Sigmoid colon (tissue), 7 donors: Measurements from ENCODE around the gene TNFRSF14. TPM values are rescaled to one million over a fixed set of nuclear protein-coding genes. Genes with fewer than 3 reads are reported as not detected.

Experiments used
- DNase-seq: peaks from one replicate; pipeline ENCODE4 v3.0.0-alpha.2; 2019
- H3K27ac ChIP-seq, 4 donors: fragments of 200-600 bp; sonication (generic); one replicate each; pipeline ENCODE4 v1.5.1; 2016 to 2019; ENCODE audit warnings: mild to moderate bottlenecking in 1 of 4
- H3K27me3 ChIP-seq, 3 donors: fragments of 200-600 bp; sonication (generic); one replicate each; pipeline ENCODE4 v1.5.1; 2019; ENCODE audit warnings: mild to moderate bottlenecking in 1 of 3
- H3K36me3 ChIP-seq, 4 donors: fragments of 200-600 bp; sonication (generic); one replicate each; pipeline ENCODE4 v1.5.1; 2016 to 2019
- H3K4me1 ChIP-seq, 4 donors: fragments of 200-600 bp; sonication (generic); one replicate each; pipeline ENCODE4 v1.5.1; 2017 to 2019
- H3K4me3 ChIP-seq, 4 donors: fragments of 200-600 bp; sonication (generic); one replicate each; pipeline ENCODE4 v1.5.1; 2017 to 2019; ENCODE audit warnings: mild to moderate bottlenecking in 2 of 4, moderate library complexity in 1 of 4
- H3K9me3 ChIP-seq, 4 donors: fragments of 200-600 bp in 3 of 4; sonication (generic) in 3 of 4; one replicate each; pipeline versions ENCODE4 v1.5.1 to v1.6.1; 2013 to 2019
- EP300 ChIP-seq, 4 donors: sonication (generic); formaldehyde crosslinking; IDR thresholded peaks; one replicate each; pipeline ENCODE4 v1.6.1; 2017; ENCODE audit warnings: antibody characterized with exemption in 4 of 4
- POLR2A ChIP-seq, 2 donors: fragments of 450-650 bp; IDR thresholded peaks; one replicate each; pipeline ENCODE4 v1.6.1; 2016; ENCODE audit warnings: antibody characterized with exemption in 2 of 2, mild to moderate bottlenecking in 2 of 2, moderate library complexity in 2 of 2
- POLR2AphosphoS5 ChIP-seq, 4 donors: sonication (generic); formaldehyde crosslinking; IDR thresholded peaks; one replicate each; pipeline ENCODE4 v1.6.1; 2017; ENCODE audit warnings: antibody characterized with exemption in 4 of 4
- WGBS, 2 donors: extraction: QIAGEN DNeasy Blood & Tissue Kit; methylation state at CpG; one replicate each; pipeline ENCODE4 v1.1.7; 2013; 5-methylcytosine and 5-hydroxymethylcytosine counted together
- intact Hi-C: fragments of 100-400 bp; cut with DNase I; formaldehyde crosslinking; loops from one replicate; pipeline ENCODE4 v1.15.1; 2023
- polyA plus RNA-seq, 3 donors: library from polyadenylated mRNA; stranded (reverse); fragments of 200-250 nt; gene quantifications; one replicate each; pipeline ENCODE4 v1.2.3, GENCODE V29; 2013
- total RNA-seq, 4 donors: library from RNA; depleted of rRNA; stranded (reverse); fragments of >200 nt; gene quantifications; one replicate each; pipeline ENCODE4 v1.1.0, GENCODE V29; 2016
- TF ChIP-seq, protein P1 (sequence below), 4 experiments: fragments of 450-650 bp in 3 of 4; fragments of 200-600 bp in 1 of 4; IDR thresholded peaks; one replicate each; pipeline ENCODE4 v1.5.1; 2016 to 2019; ENCODE audit warnings: antibody characterized with exemption in 4 of 4, mild to moderate bottlenecking in 3 of 4, moderate library complexity in 2 of 4
- donor health status: healthy with polysubstance abuse.
- donor health status: Bipolar disorder and iron deficiency.
- donor health status: healthy.

TNFRSF14 gene
- total and polyA plus RNA-seq, 7 donors: 37.5 to 185 (median 64.5) TPM

GRCh38 chr1:2561898-2562895 lies 6.0 kb downstream of the TNFRSF14 start:
- intact Hi-C loops: no loop called here
- H3K27me3 ChIP-seq: peaks cover 0 to 16% (median 15%) of the 10 kb centered on the region in 3 donors
- DNase-seq: no peak
- no peaks in the 10 kb centered on the region for H3K9me3 ChIP-seq
- no peak overlapping the region for H3K27ac ChIP-seq
- peaks cover 5 to 58% (median 12%) of the 10 kb centered on the region in 4 donors for H3K36me3 ChIP-seq
- H3K4me3 ChIP-seq: no peak overlapping the region
- TF ChIP-seq EP300 (IDR thresholded peaks at IDR 0.05) (no peak), POLR2A (IDR thresholded peaks at IDR 0.05) (no peak), POLR2AphosphoS5 (IDR thresholded peaks at IDR 0.05) (no peak)
- TF ChIP-seq, protein P1, sequence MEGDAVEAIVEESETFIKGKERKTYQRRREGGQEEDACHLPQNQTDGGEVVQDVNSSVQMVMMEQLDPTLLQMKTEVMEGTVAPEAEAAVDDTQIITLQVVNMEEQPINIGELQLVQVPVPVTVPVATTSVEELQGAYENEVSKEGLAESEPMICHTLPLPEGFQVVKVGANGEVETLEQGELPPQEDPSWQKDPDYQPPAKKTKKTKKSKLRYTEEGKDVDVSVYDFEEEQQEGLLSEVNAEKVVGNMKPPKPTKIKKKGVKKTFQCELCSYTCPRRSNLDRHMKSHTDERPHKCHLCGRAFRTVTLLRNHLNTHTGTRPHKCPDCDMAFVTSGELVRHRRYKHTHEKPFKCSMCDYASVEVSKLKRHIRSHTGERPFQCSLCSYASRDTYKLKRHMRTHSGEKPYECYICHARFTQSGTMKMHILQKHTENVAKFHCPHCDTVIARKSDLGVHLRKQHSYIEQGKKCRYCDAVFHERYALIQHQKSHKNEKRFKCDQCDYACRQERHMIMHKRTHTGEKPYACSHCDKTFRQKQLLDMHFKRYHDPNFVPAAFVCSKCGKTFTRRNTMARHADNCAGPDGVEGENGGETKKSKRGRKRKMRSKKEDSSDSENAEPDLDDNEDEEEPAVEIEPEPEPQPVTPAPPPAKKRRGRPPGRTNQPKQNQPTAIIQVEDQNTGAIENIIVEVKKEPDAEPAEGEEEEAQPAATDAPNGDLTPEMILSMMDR (IDR thresholded peaks at IDR 0.05): peak in 1 of 4 experiments; percentile 11
- 84 to 91% methylated on average over 24 of the region's 24 CpGs for WGBS, 2 donors
- H3K4me1 ChIP-seq: peaks cover 0 to 19% (median 16%) of the 10 kb centered on the region in 4 donors

DNA sequence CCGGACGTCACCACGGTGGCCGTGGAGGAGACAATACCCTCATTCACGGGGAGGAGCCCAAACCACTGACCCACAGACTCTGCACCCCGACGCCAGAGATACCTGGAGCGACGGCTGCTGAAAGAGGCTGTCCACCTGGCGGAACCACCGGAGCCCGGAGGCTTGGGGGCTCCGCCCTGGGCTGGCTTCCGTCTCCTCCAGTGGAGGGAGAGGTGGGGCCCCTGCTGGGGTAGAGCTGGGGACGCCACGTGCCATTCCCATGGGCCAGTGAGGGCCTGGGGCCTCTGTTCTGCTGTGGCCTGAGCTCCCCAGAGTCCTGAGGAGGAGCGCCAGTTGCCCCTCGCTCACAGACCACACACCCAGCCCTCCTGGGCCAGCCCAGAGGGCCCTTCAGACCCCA lies 7.0 kb downstream of the TNFRSF14 start:
- Histone ChIP-seq H3K27ac (no peak overlapping the region), H3K4me1 (peaks cover 0 to 9% (median 7%) of the 10 kb centered on the region in 4 donors), H3K4me3 (no peak overlapping the region), H3K27me3 (peaks cover 0 to 22% (median 18%) of the 10 kb centered on the region in 3 donors), H3K9me3 (no peaks in the 10 kb centered on the region), H3K36me3 (peaks cover 5 to 52% (median 11%) of the 10 kb centered on the region in 4 donors)
- TF ChIP-seq, protein P1 (IDR thresholded peaks at IDR 0.05): no peak
- intact Hi-C loops: no loop called here
- DNase-seq: no peak
- 89% methylated on average over 18 of the region's 18 CpGs for WGBS, 2 donors

DNA sequence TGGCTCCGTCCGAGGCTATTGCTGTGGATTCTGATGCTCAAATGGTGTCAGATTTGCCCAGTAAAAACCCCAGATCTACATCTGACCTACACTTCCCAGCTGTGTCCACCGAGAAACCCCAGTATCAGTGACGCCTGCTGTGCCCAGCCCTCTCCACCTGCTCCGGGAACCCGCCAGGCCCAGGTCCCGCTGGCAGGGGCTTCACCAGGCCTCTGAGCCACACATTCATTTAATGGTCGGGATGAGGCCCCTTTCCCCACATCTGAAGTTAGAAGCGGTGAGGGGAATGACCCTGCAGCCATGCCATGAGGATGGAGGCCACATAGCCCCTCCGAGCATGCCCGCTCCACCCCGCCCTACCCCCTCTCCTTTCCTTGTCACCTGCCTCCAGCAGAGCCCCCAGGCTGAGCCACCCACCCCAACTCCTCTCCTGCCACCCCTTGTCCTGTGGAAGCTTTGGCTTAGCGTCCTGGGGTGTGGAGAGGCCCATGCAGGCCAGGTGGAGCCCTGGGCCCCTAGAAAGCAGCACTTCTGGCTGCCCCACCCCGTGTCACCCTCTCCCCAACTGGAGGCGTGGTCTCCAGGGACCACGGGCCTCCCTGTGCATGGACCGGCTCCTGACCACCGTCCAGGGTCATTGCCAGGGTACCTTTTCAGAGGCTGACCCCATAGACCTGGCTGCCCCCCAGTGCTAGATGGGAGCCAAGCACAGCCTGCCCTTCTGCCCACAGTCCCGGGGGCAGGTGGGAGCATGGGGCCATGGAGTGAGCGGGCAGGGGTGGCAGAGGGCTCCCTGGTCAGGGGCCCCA lies 8.0 kb downstream of the TNFRSF14 start:
- DNase-seq: no peak
- Histone ChIP-seq H3K36me3 (peaks cover 0 to 42% (median 9%) of the 10 kb centered on the region in 4 donors), H3K9me3 (no peaks in the 10 kb centered on the region), H3K27me3 (peaks cover 0 to 32% (median 18%) of the 10 kb centered on the region in 3 donors), H3K27ac (no peak overlapping the region), H3K4me1 (no peaks in the 10 kb centered on the region), H3K4me3 (no peak overlapping the region)
- no peak for TF ChIP-seq POLR2AphosphoS5 (IDR thresholded peaks at IDR 0.05)
- no peak for TF ChIP-seq EP300 (IDR thresholded peaks at IDR 0.05)
- intact Hi-C loops: no loop called here
- WGBS, 2 donors: 69 to 83% methylated on average over 20 of the region's 20 CpGs

- Histone ChIP-seq H3K4me3 (no peak overlapping the region), H3K27me3 (peaks cover 0 to 32% (median 18%) of the 10 kb centered on the region in 3 donors), H3K36me3 (peaks cover 0 to 35% (median 7%) of the 10 kb centered on the region in 4 donors), H3K4me1 (no peaks in the 10 kb centered on the region), H3K9me3 (no peaks in the 10 kb centered on the region), H3K27ac (no peak overlapping the region)
- 14 to 53% methylated on average over 14 of the region's 14 CpGs for WGBS, 2 donors
- DNase-seq: no peak
- intact Hi-C loops: no loop called here
- TF ChIP-seq, protein P1 (IDR thresholded peaks at IDR 0.05): no peak
- TF ChIP-seq POLR2AphosphoS5 (IDR thresholded peaks at IDR 0.05) (no peak), POLR2A (IDR thresholded peaks at IDR 0.05) (no peak), EP300 (IDR thresholded peaks at IDR 0.05) (no peak)
These were observed 8.7 kb downstream of the TNFRSF14 start for GRCh38 chr1:2564815-2565374.
